ENCODE data around the gene PELI2.

The PELI2 gene

GRCh38 chr14:56175773-56176172 lies 57.6 kb downstream of the PELI2 start:
- DNase-seq: no peak

- DNase-seq: no peak
These were observed 58.3 kb downstream of the PELI2 start for GRCh38 chr14:56176530-56176929.

- no peak for DNase-seq
These were observed 58.8 kb downstream of the PELI2 start for GRCh38 chr14:56177036-56177435.

GRCh38 chr14:56180754-56181542 lies 62.7 kb downstream of the PELI2 start:
- DNase-seq: no peak

GRCh38 chr14:56181681-56182085 lies 63.5 kb downstream of the PELI2 start:
- no peak for DNase-seq

GRCh38 chr14:56182410-56182809 lies 64.2 kb downstream of the PELI2 start:
- no peak for DNase-seq

GRCh38 chr14:56183631-56184157 lies 65.5 kb downstream of the PELI2 start:
- no peak for DNase-seq

GRCh38 chr14:56185992-56186391 lies 67.8 kb downstream of the PELI2 start:
- DNase-seq: no peak

- no peak for DNase-seq
These were observed 69.5 kb downstream of the PELI2 start for GRCh38 chr14:56187736-56188135.

- DNase-seq: no peak
These were observed 71.1 kb downstream of the PELI2 start for GRCh38 chr14:56189307-56189706.

- DNase-seq: no peak
These were observed 75.1 kb downstream of the PELI2 start for GRCh38 chr14:56193347-56193746.

GRCh38 chr14:56194042-56194441 lies 75.8 kb downstream of the PELI2 start:
- no peak for DNase-seq

GRCh38 chr14:56195223-56195622 lies 77.0 kb downstream of the PELI2 start:
- DNase-seq: no peak

GRCh38 chr14:56195704-56196103 lies 77.5 kb downstream of the PELI2 start:
- DNase-seq: no peak

- no peak for DNase-seq
These were observed 78.1 kb downstream of the PELI2 start for GRCh38 chr14:56196274-56196673.

- DNase-seq: no peak
These were observed 78.9 kb downstream of the PELI2 start for GRCh38 chr14:56197150-56197549.

- DNase-seq: no peak
These were observed 80.2 kb downstream of the PELI2 start for GRCh38 chr14:56198438-56198837.

GRCh38 chr14:56199095-56199981 lies 81.1 kb downstream of the PELI2 start:
- DNase-seq: no peak

GRCh38 chr14:56199982-56200577 lies 81.9 kb downstream of the PELI2 start:
- DNase-seq: no peak

- DNase-seq: no peak
These were observed 84.0 kb downstream of the PELI2 start for GRCh38 chr14:56202256-56202655.

GRCh38 chr14:56205881-56206280 lies 87.7 kb downstream of the PELI2 start:
- no peak for DNase-seq

GRCh38 chr14:56206596-56206995 lies 88.4 kb downstream of the PELI2 start:
- DNase-seq: no peak

GRCh38 chr14:56207626-56208292 lies 89.5 kb downstream of the PELI2 start:
- no peak for DNase-seq

All from central memory CD4-positive, alpha-beta T cell (primary cell).